Measurements from ENCODE around the gene HELZ2.

The HELZ2 gene

DNA sequence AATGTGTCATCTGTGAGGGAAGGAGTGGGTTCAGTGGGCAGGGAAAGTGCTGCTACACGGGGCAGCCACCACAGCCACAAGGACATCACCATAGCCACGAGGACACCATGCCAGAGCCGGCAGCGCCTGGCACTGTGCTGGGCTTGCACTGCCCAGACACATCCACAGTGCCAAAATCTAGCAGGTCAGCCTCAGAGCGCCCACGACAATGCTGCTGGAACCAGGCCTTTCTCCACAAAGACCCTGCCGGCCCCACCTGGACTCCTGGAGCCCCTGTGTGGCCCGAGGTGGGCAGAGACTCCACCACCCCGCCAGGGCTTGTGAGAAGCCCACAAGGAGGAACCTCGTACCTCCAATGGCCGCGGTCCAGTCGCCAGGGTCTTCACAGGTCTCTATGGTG is 18.6 kb upstream of the HELZ2 start:
- no peak for DNase-seq (ENCODE audit: low read depth in 1 of 2, low spot score in 1 of 2)
- no peak for TF ChIP-seq SPI1 (IDR thresholded peaks at IDR 0.05; ENCODE audit: borderline replicate concordance, low read depth)
- TF ChIP-seq, protein P1, sequence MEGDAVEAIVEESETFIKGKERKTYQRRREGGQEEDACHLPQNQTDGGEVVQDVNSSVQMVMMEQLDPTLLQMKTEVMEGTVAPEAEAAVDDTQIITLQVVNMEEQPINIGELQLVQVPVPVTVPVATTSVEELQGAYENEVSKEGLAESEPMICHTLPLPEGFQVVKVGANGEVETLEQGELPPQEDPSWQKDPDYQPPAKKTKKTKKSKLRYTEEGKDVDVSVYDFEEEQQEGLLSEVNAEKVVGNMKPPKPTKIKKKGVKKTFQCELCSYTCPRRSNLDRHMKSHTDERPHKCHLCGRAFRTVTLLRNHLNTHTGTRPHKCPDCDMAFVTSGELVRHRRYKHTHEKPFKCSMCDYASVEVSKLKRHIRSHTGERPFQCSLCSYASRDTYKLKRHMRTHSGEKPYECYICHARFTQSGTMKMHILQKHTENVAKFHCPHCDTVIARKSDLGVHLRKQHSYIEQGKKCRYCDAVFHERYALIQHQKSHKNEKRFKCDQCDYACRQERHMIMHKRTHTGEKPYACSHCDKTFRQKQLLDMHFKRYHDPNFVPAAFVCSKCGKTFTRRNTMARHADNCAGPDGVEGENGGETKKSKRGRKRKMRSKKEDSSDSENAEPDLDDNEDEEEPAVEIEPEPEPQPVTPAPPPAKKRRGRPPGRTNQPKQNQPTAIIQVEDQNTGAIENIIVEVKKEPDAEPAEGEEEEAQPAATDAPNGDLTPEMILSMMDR (IDR thresholded peaks at IDR 0.05; ENCODE audit: insufficient read depth, low read length) = no peak
- TF ChIP-seq POLR2AphosphoS5 (IDR thresholded peaks at IDR 0.05; ENCODE audit: low read depth) = no peak
- no peak for TF ChIP-seq GABPA (IDR thresholded peaks at IDR 0.05; ENCODE audit: low read depth)
- TF ChIP-seq, protein P2, sequence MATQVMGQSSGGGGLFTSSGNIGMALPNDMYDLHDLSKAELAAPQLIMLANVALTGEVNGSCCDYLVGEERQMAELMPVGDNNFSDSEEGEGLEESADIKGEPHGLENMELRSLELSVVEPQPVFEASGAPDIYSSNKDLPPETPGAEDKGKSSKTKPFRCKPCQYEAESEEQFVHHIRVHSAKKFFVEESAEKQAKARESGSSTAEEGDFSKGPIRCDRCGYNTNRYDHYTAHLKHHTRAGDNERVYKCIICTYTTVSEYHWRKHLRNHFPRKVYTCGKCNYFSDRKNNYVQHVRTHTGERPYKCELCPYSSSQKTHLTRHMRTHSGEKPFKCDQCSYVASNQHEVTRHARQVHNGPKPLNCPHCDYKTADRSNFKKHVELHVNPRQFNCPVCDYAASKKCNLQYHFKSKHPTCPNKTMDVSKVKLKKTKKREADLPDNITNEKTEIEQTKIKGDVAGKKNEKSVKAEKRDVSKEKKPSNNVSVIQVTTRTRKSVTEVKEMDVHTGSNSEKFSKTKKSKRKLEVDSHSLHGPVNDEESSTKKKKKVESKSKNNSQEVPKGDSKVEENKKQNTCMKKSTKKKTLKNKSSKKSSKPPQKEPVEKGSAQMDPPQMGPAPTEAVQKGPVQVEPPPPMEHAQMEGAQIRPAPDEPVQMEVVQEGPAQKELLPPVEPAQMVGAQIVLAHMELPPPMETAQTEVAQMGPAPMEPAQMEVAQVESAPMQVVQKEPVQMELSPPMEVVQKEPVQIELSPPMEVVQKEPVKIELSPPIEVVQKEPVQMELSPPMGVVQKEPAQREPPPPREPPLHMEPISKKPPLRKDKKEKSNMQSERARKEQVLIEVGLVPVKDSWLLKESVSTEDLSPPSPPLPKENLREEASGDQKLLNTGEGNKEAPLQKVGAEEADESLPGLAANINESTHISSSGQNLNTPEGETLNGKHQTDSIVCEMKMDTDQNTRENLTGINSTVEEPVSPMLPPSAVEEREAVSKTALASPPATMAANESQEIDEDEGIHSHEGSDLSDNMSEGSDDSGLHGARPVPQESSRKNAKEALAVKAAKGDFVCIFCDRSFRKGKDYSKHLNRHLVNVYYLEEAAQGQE (IDR thresholded peaks at IDR 0.05; ENCODE audit: insufficient replicate concordance, low read depth) = no peak
- Histone ChIP-seq H3K4me3 (replicated peaks; ENCODE audit: insufficient read depth, low read length) (no peak overlapping the region), H3K27me3 (ENCODE audit: insufficient read depth, poor library complexity, severe bottlenecking) (no peaks in the 10 kb centered on the region), H3K27ac (replicated peaks) (no peak overlapping the region)

DNA sequence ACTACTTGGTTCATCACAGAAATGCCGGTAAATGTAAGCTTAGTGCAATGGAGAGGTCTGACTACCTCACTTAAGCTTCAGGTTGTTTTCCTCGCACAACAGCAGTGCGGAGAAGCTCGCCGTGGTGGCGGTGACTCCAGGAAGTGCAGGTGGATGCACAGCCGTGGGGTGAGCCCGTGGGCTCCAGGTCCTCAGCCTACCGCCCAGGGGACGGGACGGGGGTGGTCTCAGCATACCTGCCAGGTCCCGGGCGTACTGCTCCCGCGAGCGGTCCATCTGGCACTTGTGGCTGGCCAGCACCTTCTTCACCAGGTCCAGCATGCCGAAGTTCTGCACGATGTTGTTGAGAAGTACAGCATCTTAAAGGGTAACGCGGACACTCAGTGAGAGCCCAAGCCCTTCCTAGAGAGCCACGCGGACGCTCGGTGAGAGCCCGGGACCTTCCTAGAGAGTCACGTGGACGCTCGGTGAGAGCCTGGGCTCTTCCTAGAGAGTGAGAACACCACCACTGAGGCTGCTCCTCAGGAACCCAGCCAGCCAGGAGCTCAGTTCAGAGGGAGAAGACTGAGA is 17.8 kb upstream of the HELZ2 start:
- no peak overlapping the region for H3K4me3 ChIP-seq (replicated peaks; ENCODE audit: insufficient read depth, low read length)
- H3K27ac ChIP-seq (replicated peaks) = no peak overlapping the region
- TF ChIP-seq, protein P1 (IDR thresholded peaks at IDR 0.05; ENCODE audit: insufficient read depth, low read length) = no peak
- TF ChIP-seq POLR2AphosphoS5 (IDR thresholded peaks at IDR 0.05; ENCODE audit: low read depth) (no peak), SPI1 (IDR thresholded peaks at IDR 0.05; ENCODE audit: borderline replicate concordance, low read depth) (no peak), GABPA (IDR thresholded peaks at IDR 0.05; ENCODE audit: low read depth) (no peak)
- TF ChIP-seq, protein P2 (IDR thresholded peaks at IDR 0.05; ENCODE audit: insufficient replicate concordance, low read depth) = no peak
- no peaks in the 10 kb centered on the region for H3K27me3 ChIP-seq (ENCODE audit: insufficient read depth, poor library complexity, severe bottlenecking)
- no peak for DNase-seq (ENCODE audit: low read depth in 1 of 2, low spot score in 1 of 2)

DNA sequence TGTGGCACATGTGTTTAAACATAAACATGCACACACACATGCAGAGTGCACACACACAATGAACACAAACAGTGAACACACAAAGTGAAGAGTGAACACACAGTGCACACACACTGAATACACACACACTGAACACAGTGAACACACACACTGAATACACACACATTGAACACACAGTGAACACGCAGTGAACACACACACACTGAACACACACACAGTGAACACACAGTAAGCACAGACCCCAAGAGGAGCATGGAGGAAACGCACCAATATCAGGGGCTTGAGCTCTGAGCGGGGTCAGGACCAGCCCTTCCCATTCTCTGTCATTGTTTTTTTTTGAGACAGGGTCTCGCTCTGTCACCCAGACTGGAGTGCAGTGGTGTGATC is 17.1 kb upstream of the HELZ2 start:
- H3K27ac ChIP-seq (replicated peaks) = no peak overlapping the region
- TF ChIP-seq, protein P1 (IDR thresholded peaks at IDR 0.05; ENCODE audit: insufficient read depth, low read length) = no peak
- TF ChIP-seq, protein P2 (IDR thresholded peaks at IDR 0.05; ENCODE audit: insufficient replicate concordance, low read depth) = no peak
- no peak for TF ChIP-seq SPI1 (IDR thresholded peaks at IDR 0.05; ENCODE audit: borderline replicate concordance, low read depth)
- TF ChIP-seq POLR2AphosphoS5 (IDR thresholded peaks at IDR 0.05; ENCODE audit: low read depth) = no peak
- no peak for TF ChIP-seq GABPA (IDR thresholded peaks at IDR 0.05; ENCODE audit: low read depth)
- no peak for DNase-seq (ENCODE audit: low read depth in 1 of 2, low spot score in 1 of 2)
- no peak overlapping the region for H3K4me3 ChIP-seq (replicated peaks; ENCODE audit: insufficient read depth, low read length)
- H3K27me3 ChIP-seq (ENCODE audit: insufficient read depth, poor library complexity, severe bottlenecking) = no peaks in the 10 kb centered on the region
